ENCODE results near the gene MAGEA11.
"Not testable (repeated sequence)": the region's sequence is repeated elsewhere in the genome, so short reads cannot be mapped to it uniquely, and the experiment has no call there.

MAGEA11 gene

GRCh38 chrX:149718757-149719156, 6.9 kb downstream of the MAGEA11 start:
- DNase-seq, result no peak

- no peak for DNase-seq
Observed at GRCh38 chrX:149720021-149720689, 8.3 kb downstream of the MAGEA11 start.

GRCh38 chrX:149721241-149721640, 9.4 kb downstream of the MAGEA11 start:
- DNase-seq, result not testable (repeated sequence)

- DNase-seq, result no peak
Observed at GRCh38 chrX:149721778-149722177, 9.9 kb downstream of the MAGEA11 start.

GRCh38 chrX:149723583-149724118, 11.8 kb downstream of the MAGEA11 start:
- not testable (repeated sequence) for DNase-seq

- DNase-seq, result not testable (repeated sequence)
Observed at GRCh38 chrX:149727308-149727707, 15.4 kb downstream of the MAGEA11 start.

- not testable (repeated sequence) for DNase-seq
Observed at GRCh38 chrX:149742269-149742668, 30.4 kb downstream of the MAGEA11 start.

GRCh38 chrX:149746390-149747007, 34.6 kb downstream of the MAGEA11 start:
- not testable (repeated sequence) for DNase-seq

GRCh38 chrX:149757206-149758067, 45.6 kb downstream of the MAGEA11 start:
- no peak for DNase-seq

GRCh38 chrX:149758068-149758714, 46.3 kb downstream of the MAGEA11 start:
- no peak for DNase-seq

- not testable (repeated sequence) for DNase-seq
Observed at GRCh38 chrX:149758715-149759078, 46.8 kb downstream of the MAGEA11 start.

- no peak for DNase-seq
Observed at GRCh38 chrX:149759824-149760223, 48.0 kb downstream of the MAGEA11 start.

GRCh38 chrX:149760965-149761364, 49.1 kb downstream of the MAGEA11 start:
- DNase-seq, result no peak

- not testable (repeated sequence) for DNase-seq
Observed at GRCh38 chrX:149761858-149762674, 50.2 kb downstream of the MAGEA11 start.

GRCh38 chrX:149762696-149763614, 51.1 kb downstream of the MAGEA11 start:
- no peak for DNase-seq
